NCI-H510A (cell line): ENCODE measurements around the gene ST8SIA5.

Experiments used
- DNase-seq: peaks from one replicate; lab custom pipeline; 2025; lab: John Stamatoyannopoulos, UW

Gene ST8SIA5

GRCh38 chr18:46672062-46672970 lies 84.5 kb downstream of the ST8SIA5 start:
- DNase-seq = no peak

DNA sequence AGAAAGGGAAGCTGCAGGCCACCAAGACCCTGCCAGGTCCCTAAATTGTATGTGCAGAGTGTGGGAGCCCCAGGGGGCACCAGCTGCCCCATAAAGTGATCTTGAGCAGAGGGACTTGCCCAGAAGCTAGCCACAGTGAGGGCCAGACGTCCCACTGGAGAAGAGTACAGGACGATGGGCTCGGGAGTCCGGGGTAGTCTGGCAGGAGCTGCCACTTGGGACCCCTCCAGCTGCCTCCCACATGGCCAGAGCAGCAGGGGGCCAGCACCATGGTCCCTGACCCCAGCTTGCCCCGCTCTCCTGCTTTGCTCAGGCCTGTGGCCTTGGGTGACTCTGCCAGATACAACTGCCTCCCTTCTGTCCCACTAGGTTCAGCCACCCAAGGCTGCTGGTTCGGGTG lies 88.2 kb downstream of the ST8SIA5 start:
- DNase-seq = no peak

DNA sequence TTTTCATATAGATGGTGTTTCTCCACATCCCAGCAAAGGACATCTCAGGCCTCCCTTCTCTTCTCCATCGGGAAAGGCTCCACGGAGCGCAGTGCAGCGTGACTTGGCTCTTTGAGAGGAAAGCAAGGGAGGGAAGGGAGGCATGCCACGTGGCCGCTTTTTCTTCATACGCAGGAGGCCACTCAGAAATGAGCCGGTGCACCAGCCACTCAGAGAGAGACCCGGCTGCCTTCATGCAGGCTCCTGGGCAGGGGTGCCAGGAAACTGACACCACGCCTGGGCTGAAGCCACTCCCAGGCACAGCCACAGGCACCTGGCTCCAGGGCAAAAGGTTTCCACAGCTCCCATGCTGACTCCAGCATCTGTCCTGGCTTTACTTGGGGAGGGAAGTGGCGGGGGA lies 88.7 kb downstream of the ST8SIA5 start:
- no peak for DNase-seq

DNA sequence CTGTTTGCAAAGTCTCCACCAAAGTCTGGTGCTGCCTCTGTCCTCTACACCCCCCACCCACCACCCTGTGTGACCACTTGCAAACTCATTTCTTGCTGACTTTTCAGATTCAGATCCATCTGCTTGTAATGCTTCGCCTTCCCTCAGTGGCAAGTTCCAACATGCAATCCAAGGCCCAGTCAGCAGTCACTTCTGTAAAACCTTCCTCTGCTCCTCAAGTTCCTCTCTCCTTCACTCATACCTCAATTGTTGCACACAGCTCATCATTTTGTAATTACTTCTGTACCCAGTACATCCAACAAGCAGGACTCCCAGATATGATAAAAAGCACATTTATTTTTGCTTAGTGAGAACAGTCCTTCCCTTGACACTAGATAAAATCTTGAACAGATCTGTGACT lies 93.3 kb downstream of the ST8SIA5 start:
- DNase-seq = no peak

DNA sequence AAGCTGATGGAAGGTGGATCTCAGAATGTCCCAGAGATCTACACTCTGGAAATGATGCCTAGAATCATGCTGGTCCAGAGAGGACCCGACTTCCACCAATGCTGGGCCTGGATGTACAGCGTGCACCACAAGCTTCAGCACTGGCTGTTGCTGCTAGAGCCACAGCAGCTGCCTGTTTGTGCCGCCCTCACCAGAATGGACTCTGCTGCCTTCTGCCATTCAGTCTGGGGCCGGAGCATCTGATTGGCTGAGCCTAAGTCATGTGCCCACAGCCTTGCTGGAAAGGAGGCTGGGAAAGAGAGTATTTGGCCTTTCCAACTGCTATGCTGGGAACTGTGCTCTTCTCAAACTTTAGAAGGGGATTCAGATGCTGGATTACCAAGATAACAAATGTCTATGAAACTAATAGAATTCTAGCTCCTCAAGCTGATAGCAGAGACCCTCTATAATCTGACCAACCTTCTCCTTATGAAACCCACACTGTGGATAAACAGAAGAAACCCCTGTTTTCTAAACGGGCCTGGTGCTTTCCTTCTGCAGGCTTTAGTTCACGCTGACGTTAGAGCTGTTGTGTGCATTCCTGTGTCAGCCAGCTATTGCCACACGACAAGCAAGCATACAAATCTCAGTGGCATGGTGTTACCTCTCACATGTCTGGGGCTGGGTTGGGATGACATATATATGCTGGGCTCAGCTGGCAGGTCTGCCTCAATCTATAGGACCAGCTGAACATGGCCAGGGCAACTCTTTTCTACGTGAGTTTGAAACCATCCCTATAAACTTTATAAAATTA lies 95.7 kb downstream of the ST8SIA5 start:
- DNase-seq = no peak

DNA sequence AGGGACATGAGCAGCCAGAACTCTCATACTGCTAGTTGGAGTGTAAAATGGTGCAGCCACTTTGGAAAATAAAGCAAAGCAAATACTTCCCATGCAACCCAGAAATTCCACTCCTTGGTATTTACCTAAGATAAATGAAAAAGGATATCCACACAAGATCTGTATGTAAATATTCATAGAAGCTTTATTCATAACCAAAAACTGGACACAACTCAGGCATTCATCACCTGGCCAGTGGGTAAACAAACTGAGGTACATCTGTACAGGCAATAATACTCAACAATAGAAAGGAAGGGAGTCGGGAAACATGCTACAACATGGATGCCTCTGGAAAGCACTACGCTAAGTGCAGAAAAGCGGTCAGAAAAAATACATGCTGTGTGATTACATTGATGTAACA lies 97.4 kb downstream of the ST8SIA5 start:
- no peak for DNase-seq

- no peak for DNase-seq
Measured at GRCh38 chr18:46657115-46657955, 99.5 kb downstream of the ST8SIA5 start, which contains the start of gene LOXHD1. TSS of gene LOXHD1 (minus strand) at chr18:46657220. CDS start at chr18:46657033, 187 bp downstream.

DNA sequence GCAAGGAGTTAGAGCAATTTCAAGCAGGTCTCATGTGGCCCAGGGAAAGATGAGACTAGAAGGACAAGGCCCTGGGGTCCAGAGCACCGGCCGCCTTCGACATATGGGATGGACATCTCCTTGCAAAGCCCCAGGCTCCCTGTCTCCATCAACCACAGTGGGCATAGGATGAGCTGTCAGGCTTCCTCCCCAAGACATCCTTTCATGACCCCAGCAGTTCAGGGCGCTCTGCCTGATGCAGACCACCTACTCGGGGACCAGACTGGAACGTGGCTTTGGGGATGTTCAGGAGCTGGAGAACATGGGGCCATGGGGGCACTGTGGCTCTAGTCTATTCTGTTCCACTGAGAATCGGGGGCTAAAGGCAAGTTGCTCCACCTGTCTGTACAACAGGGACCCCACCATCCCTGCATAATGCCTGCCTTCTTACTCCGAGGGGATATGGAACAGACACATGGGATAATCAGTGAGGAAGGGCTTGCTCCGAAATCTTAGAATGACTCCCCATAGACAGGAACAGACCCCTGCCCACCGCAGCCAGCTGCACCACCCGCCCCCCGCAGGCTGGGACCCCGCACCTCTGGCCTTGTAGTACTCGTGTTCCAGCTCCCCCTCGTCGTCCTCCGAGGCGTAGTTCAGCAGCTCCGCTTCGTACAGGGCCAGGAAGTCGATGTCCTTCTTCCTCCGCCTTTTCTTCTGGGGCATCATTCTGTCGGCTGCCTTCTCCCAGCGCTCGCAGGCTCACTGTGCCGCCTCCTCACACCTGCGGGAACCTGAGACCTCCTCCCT lies 100.3 kb downstream of the ST8SIA5 start:
- no peak for DNase-seq

DNA sequence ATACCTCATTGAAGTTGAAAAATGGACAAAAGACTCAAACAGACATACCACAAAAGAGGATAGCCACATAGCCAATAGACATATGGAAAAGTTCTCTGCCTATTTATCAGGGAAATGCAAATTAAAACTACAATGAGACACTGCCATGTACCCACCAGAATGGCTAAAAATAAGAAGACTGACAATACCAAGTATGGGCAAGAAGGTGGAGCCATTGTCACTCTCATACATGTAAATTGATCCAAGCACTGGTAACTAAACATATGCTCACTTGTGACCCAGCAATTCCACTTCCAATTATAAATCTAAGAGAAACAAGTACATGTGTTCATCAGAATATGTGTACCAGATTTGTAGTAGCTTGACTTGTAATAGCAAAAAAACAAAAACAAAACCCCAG lies 104.5 kb downstream of the ST8SIA5 start:
- no peak for DNase-seq

DNA sequence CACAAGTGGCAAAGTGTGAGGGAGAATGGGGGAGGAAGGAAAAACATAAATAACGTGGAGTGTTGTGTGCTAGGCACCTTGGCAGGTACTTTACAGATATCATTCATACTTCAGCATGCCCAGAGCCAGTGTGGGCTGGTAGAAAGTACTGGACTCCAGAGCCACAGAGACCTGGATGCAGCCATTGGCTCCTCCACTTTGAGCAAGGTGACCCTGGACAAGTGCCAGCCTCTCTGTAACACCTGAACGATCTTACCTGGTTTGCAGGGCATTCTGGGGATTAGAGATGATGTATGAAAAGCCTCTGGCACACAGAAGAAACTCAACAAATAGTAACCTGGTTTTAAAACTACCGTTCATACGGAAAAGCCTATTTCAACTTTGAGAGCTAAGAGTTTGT lies 106.2 kb downstream of the ST8SIA5 start:
- DNase-seq = no peak

DNA sequence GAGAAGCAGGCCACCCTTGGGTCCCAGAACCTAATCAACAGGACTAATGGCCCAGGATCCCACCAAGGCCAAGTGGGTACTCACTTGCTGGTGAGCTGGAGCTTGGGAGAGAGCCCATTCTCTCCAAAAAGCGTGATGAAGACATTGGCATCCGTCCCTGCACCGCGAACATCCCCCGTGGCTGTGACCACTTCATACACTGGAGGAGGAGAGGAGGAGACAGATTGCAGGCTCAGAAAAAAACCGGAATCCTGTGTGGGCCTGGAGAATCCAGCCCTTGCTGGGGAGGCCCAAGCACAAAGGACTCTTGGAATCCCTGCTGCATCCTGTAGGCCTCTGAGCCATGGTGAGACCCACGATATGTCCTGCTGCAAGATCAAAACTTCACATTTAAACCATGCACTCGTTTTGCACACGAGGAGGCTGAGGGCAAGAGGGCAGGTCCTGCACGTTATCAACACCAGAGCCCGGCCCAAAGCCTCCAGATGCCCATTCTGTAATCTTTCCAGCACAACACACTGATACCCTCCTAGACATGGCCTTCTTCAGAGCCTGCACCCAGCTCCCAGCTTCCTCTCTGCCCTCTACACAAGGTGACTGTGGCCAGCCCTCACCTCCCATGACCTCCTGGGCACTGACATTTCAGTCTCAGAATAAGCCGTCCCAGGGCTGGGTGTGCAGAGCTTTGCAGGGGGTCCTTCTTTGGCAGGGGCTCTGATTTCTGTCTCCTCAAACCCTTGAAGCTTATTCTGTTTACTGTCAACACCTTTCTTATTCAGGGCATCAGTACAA lies 107.6 kb downstream of the ST8SIA5 start:
- no peak for DNase-seq

- no peak for DNase-seq
Measured at GRCh38 chr18:46646468-46646867, 110.4 kb downstream of the ST8SIA5 start.

DNA sequence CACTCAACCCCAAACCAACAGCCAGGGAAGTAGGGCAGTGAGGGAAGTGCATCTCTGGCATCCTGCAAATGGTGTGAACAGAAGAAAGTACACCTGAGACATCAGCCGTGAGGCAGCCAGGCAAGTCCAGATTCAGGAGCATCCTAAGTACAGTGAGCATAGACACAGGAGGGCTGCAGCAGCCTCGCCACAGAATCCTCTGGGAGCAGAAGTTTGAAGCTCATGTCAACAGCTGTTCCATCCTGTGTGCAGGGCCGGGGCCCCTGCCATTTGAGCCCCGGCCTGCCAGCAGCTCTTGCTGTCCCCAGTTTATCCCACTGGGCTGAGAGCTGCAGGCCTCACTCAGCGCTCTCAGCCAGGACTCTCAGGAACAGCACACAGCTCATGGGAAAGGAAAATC lies 114.3 kb downstream of the ST8SIA5 start:
- DNase-seq = no peak

GRCh38 chr18:46641917-46642316 lies 114.9 kb downstream of the ST8SIA5 start:
- no peak for DNase-seq

- no peak for DNase-seq
Measured at GRCh38 chr18:46639386-46639785, 117.5 kb downstream of the ST8SIA5 start.

GRCh38 chr18:46636040-46636630 lies 120.7 kb downstream of the ST8SIA5 start:
- no peak for DNase-seq

GRCh38 chr18:46632401-46633071 lies 124.3 kb downstream of the ST8SIA5 start:
- DNase-seq = no peak

- DNase-seq = no peak
Measured at GRCh38 chr18:46630991-46631390, 125.9 kb downstream of the ST8SIA5 start.

GRCh38 chr18:46630160-46630559 lies 126.7 kb downstream of the ST8SIA5 start:
- no peak for DNase-seq

- no peak for DNase-seq
Measured at GRCh38 chr18:46629361-46629760, 127.5 kb downstream of the ST8SIA5 start.
